Measurements from ENCODE around the gene PCDHGA1. TPM values are rescaled to one million over a fixed set of nuclear protein-coding genes. Genes with fewer than 3 reads are reported as not detected.

The PCDHGA1 gene
- polyA plus RNA-seq, 1 donor (not counting 4 experiments of a cell fraction or from before 2014, with no cell fraction given), result 0.09 TPM

DNA sequence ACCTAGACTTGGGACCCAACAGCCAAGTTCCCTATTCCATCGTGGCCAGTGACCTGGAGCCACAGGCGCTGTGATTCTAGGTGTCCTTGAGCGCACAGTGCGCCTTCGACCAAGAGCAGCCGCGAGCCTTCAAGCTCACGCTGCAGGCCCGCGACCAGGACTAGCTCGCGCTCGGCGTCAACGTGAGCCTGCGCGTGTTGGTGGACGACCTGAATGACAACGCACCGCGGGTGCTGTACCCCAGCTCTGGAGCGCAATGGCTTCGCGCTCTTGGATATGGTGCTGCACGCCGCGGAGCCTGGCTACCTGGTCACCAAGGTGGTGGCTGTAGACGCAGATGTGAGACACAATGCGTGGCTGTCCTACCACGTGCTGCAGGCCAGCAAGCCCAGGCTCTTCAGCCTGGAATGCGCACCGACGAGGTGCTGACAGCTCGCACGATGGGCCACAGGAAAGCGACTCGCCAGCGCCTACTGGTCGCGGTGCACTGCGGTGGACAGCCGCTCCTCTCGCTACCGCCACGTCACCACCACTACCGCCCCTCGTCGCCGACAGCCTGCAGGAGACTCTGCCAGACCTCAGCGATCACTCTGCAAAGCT, 111.4 kb downstream of the PCDHGA1 start:
- H2AFZ ChIP-seq (ENCODE audit: control insufficient read depth, low read length), result no peak overlapping the region
- H3K36me3 ChIP-seq (ENCODE audit: control insufficient read depth in 2 of 2, extremely low read depth in 1 of 2, insufficient read depth in 2 of 2, low read length in 2 of 2), result no peaks in the 10 kb centered on the region
- H3K9me3 ChIP-seq (ENCODE audit: control insufficient read depth, low read depth, low read length), result peaks cover 7% of the 10 kb centered on the region
- no peaks in the 10 kb centered on the region for H3K9me1 ChIP-seq (ENCODE audit: control insufficient read depth, extremely low read depth, insufficient read depth, low read length)
- dilution Hi-C loops (cut with MboI; ENCODE audit: extremely low pct_ligation_motif_present, low sequenced_read_pairs), result no loop called here
- DNase-seq (ENCODE audit: low read depth, low spot score) (no peak), FAIRE-seq (no peak)
- H3K4me2 ChIP-seq (ENCODE audit: control insufficient read depth, extremely low read depth, insufficient read depth, low read depth, low read length), result no peak overlapping the region
- no peak overlapping the region for H3K4me3 ChIP-seq (ENCODE audit: control insufficient read depth in 2 of 3, extremely low read depth in 1 of 3, insufficient read depth in 2 of 3, low read depth in 1 of 3, low read length in 3 of 3)
- H3K4me1 ChIP-seq (ENCODE audit: control insufficient read depth, extremely low read depth, insufficient read depth, low read length), result no peaks in the 10 kb centered on the region
- H3K9ac ChIP-seq (ENCODE audit: control insufficient read depth, extremely low read depth, insufficient read depth, low read length), result no peak overlapping the region
- H3K27me3 ChIP-seq (ENCODE audit: control insufficient read depth, extremely low read depth, insufficient read depth, low read length), result no peaks in the 10 kb centered on the region
- H3K27ac ChIP-seq (ENCODE audit: control insufficient read depth, insufficient read depth, low read length), result no peak overlapping the region
- H3K79me2 ChIP-seq (ENCODE audit: control insufficient read depth, insufficient read depth, low read length), result no peaks in the 10 kb centered on the region
- no peak for TF ChIP-seq EZH2 (IDR thresholded peaks at IDR 0.05; ENCODE audit: low read length)
- no peaks in the 10 kb centered on the region for H4K20me1 ChIP-seq (ENCODE audit: control insufficient read depth, extremely low read depth, insufficient read depth, low read length)

DNA sequence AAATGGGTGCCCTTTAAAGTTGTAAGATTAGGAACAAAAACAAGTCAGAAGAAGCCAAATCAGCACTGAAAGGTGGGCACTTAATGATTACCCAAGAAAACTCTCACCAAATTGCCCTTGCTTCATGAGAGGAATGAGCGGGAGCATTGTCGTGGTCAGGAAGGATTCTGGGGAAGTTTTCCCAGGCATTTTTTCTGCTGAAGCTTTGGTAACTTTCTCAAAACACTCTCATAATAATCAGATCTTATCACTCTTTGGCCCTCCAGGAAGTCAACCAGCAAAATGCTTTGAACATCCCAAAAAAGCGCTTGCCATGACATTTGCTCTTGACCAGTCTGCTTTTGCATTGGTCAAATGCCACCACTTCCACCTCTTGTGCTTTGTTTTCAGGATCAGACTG, 135.0 kb downstream of the PCDHGA1 start:
- H3K4me1 ChIP-seq (ENCODE audit: control insufficient read depth, extremely low read depth, insufficient read depth, low read length), result no peaks in the 10 kb centered on the region
- dilution Hi-C loops (cut with MboI; ENCODE audit: extremely low pct_ligation_motif_present, low sequenced_read_pairs), result no loop called here
- no peak for DNase-seq (ENCODE audit: low read depth, low spot score)
- H4K20me1 ChIP-seq (ENCODE audit: control insufficient read depth, extremely low read depth, insufficient read depth, low read length), result no peaks in the 10 kb centered on the region
- no peak overlapping the region for H2AFZ ChIP-seq (ENCODE audit: control insufficient read depth, low read length)
- H3K27ac ChIP-seq (ENCODE audit: control insufficient read depth, insufficient read depth, low read length), result no peak overlapping the region
- TF ChIP-seq, protein P1, sequence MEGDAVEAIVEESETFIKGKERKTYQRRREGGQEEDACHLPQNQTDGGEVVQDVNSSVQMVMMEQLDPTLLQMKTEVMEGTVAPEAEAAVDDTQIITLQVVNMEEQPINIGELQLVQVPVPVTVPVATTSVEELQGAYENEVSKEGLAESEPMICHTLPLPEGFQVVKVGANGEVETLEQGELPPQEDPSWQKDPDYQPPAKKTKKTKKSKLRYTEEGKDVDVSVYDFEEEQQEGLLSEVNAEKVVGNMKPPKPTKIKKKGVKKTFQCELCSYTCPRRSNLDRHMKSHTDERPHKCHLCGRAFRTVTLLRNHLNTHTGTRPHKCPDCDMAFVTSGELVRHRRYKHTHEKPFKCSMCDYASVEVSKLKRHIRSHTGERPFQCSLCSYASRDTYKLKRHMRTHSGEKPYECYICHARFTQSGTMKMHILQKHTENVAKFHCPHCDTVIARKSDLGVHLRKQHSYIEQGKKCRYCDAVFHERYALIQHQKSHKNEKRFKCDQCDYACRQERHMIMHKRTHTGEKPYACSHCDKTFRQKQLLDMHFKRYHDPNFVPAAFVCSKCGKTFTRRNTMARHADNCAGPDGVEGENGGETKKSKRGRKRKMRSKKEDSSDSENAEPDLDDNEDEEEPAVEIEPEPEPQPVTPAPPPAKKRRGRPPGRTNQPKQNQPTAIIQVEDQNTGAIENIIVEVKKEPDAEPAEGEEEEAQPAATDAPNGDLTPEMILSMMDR (optimal IDR thresholded peaks at IDR 0.05 in 1 of 3, IDR thresholded peaks at IDR 0.05 in 1 of 3, conservative IDR thresholded peaks at IDR 0.05 in 1 of 3; ENCODE audit: extremely low read depth in 1 of 3, insufficient read depth in 2 of 3, low read length in 3 of 3), result no peak
- no peak for TF ChIP-seq EZH2 (IDR thresholded peaks at IDR 0.05; ENCODE audit: low read length)
- H3K36me3 ChIP-seq (ENCODE audit: control insufficient read depth in 2 of 2, extremely low read depth in 1 of 2, insufficient read depth in 2 of 2, low read length in 2 of 2), result no peaks in the 10 kb centered on the region
- H3K9me1 ChIP-seq (ENCODE audit: control insufficient read depth, extremely low read depth, insufficient read depth, low read length), result no peaks in the 10 kb centered on the region
- no peaks in the 10 kb centered on the region for H3K79me2 ChIP-seq (ENCODE audit: control insufficient read depth, insufficient read depth, low read length)
- no peak overlapping the region for H3K4me2 ChIP-seq (ENCODE audit: control insufficient read depth, extremely low read depth, insufficient read depth, low read depth, low read length)
- no peak overlapping the region for H3K9ac ChIP-seq (ENCODE audit: control insufficient read depth, extremely low read depth, insufficient read depth, low read length)
- H3K9me3 ChIP-seq (ENCODE audit: control insufficient read depth, low read depth, low read length), result no peaks in the 10 kb centered on the region
- H3K4me3 ChIP-seq (ENCODE audit: control insufficient read depth in 2 of 3, extremely low read depth in 1 of 3, insufficient read depth in 2 of 3, low read depth in 1 of 3, low read length in 3 of 3), result no peak overlapping the region
- H3K27me3 ChIP-seq (ENCODE audit: control insufficient read depth, extremely low read depth, insufficient read depth, low read length), result no peaks in the 10 kb centered on the region
- no peak for FAIRE-seq

All from keratinocyte (primary cell).